ENCODE data around the gene IL19.

DNA sequence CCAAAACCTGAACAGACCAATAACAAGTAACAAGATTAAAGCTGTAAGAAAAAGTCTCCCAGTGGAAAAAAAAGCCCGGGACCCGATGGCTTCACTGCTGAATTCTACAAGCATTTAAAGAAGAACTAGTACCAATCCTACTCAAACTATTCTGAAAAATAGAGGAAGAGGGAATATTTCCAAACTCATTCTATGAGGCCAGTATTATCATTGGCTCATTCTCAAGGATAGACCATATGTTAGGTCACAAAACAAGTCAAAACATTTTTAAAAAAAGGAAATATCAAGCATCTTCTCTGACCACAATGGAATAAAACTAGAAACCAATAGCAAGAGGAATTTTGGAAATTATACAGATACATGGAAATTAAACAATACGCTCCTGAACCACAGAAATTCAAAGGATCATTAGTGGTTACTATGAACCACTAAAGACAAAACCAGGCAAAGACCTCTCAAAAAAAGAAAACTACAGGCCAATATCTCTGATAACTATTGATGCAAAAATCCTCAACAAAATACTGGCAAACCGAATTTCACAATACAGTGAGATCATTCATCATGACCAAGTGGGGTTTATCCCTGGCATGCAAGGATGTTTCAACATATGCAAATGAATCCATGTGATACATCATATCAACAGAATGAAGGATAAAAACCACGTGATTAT lies 80.9 kb downstream of the IL19 start:
- TF ChIP-seq, protein P1, sequence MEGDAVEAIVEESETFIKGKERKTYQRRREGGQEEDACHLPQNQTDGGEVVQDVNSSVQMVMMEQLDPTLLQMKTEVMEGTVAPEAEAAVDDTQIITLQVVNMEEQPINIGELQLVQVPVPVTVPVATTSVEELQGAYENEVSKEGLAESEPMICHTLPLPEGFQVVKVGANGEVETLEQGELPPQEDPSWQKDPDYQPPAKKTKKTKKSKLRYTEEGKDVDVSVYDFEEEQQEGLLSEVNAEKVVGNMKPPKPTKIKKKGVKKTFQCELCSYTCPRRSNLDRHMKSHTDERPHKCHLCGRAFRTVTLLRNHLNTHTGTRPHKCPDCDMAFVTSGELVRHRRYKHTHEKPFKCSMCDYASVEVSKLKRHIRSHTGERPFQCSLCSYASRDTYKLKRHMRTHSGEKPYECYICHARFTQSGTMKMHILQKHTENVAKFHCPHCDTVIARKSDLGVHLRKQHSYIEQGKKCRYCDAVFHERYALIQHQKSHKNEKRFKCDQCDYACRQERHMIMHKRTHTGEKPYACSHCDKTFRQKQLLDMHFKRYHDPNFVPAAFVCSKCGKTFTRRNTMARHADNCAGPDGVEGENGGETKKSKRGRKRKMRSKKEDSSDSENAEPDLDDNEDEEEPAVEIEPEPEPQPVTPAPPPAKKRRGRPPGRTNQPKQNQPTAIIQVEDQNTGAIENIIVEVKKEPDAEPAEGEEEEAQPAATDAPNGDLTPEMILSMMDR (IDR thresholded peaks at IDR 0.05) = no peak
- TF ChIP-seq EZH2 (IDR thresholded peaks at IDR 0.05) = no peak
